ENCODE data around the gene TMOD1.
A peak's percentile ranks its signal among the peaks of the same experiment; 100 is the strongest.

Gene TMOD1

GRCh38 chr9:97632985-97633858 lies 131.8 kb downstream of the TMOD1 start, which contains the start of the genes NCBP1 and TSTD2:
NCBP1 (plus strand) TSS chr9:97633821; CDS start chr9:97633882, 61 bp downstream.
TSTD2 (minus strand) TSS chr9:97633368; CDS start chr9:97627562, 5,806 bp downstream.
- ATAC-seq, result peak; percentile 97
- TF ChIP-seq ZFP3 (CRISPR knock-in tag; IDR thresholded peaks at IDR 0.05) (no peak; the same call in 1 of the 2 replicates), TOX (CRISPR knock-in tag; IDR thresholded peaks at IDR 0.05; ENCODE audit: borderline replicate concordance) (0 out of 2 replicates have a peak, but pooled peaks have one; percentile 5)
- TF ChIP-seq, protein P1, sequence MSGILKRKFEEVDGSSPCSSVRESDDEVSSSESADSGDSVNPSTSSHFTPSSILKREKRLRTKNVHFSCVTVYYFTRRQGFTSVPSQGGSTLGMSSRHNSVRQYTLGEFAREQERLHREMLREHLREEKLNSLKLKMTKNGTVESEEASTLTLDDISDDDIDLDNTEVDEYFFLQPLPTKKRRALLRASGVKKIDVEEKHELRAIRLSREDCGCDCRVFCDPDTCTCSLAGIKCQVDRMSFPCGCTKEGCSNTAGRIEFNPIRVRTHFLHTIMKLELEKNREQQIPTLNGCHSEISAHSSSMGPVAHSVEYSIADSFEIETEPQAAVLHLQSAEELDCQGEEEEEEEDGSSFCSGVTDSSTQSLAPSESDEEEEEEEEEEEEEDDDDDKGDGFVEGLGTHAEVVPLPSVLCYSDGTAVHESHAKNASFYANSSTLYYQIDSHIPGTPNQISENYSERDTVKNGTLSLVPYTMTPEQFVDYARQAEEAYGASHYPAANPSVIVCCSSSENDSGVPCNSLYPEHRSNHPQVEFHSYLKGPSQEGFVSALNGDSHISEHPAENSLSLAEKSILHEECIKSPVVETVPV (CRISPR knock-in tag; IDR thresholded peaks at IDR 0.05), result peak; percentile 5; the same call in 1 of the 2 replicates

- ATAC-seq, result peak; percentile 3
These were observed 132.5 kb downstream of the TMOD1 start for GRCh38 chr9:97633859-97634490.

GRCh38 chr9:97635026-97635425 lies 133.6 kb downstream of the TMOD1 start:
- TF ChIP-seq ISL1 (CRISPR knock-in tag; IDR thresholded peaks at IDR 0.05) (no peak), ZNF70 (CRISPR knock-in tag; IDR thresholded peaks at IDR 0.05) (no peak), ZNF565 (CRISPR knock-in tag; conservative IDR thresholded peaks at IDR 0.05; ENCODE audit: low read depth) (no peak), ZC3H10 (CRISPR knock-in tag; IDR thresholded peaks at IDR 0.05) (no peak), ZFP30 (CRISPR knock-in tag; IDR thresholded peaks at IDR 0.05) (no peak), TCF4 (CRISPR knock-in tag; IDR thresholded peaks at IDR 0.05; ENCODE audit: borderline replicate concordance) (no peak)
- no peak for ATAC-seq

More at GRCh38 chr9:97633859-97634490, 132.5 kb downstream of the TMOD1 start:
- TF ChIP-seq ESRRG (CRISPR knock-in tag; IDR thresholded peaks at IDR 0.05), result no peak
- TF ChIP-seq ISL1 (CRISPR knock-in tag; IDR thresholded peaks at IDR 0.05), result no peak
- TF ChIP-seq ZFP30 (CRISPR knock-in tag; IDR thresholded peaks at IDR 0.05), result no peak
- no peak for TF ChIP-seq CSDC2 (CRISPR knock-in tag; IDR thresholded peaks at IDR 0.05)
- TF ChIP-seq ARNTL (CRISPR knock-in tag; IDR thresholded peaks at IDR 0.05; ENCODE audit: borderline replicate concordance, low read depth), result no peak
- TF ChIP-seq RARB (CRISPR knock-in tag; IDR thresholded peaks at IDR 0.05), result no peak
- no peak for TF ChIP-seq ZC3H10 (CRISPR knock-in tag; IDR thresholded peaks at IDR 0.05)
- no peak for TF ChIP-seq ZFP3 (CRISPR knock-in tag; IDR thresholded peaks at IDR 0.05)
- no peak for TF ChIP-seq ZNF70 (CRISPR knock-in tag; IDR thresholded peaks at IDR 0.05)
- TF ChIP-seq, protein P2, sequence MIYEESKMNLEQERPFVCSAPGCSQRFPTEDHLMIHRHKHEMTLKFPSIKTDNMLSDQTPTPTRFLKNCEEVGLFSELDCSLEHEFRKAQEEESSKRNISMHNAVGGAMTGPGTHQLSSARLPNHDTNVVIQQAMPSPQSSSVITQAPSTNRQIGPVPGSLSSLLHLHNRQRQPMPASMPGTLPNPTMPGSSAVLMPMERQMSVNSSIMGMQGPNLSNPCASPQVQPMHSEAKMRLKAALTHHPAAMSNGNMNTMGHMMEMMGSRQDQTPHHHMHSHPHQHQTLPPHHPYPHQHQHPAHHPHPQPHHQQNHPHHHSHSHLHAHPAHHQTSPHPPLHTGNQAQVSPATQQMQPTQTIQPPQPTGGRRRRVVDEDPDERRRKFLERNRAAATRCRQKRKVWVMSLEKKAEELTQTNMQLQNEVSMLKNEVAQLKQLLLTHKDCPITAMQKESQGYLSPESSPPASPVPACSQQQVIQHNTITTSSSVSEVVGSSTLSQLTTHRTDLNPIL (CRISPR knock-in tag; IDR thresholded peaks at IDR 0.05; ENCODE audit: low read depth), result no peak
- TF ChIP-seq, protein P3, sequence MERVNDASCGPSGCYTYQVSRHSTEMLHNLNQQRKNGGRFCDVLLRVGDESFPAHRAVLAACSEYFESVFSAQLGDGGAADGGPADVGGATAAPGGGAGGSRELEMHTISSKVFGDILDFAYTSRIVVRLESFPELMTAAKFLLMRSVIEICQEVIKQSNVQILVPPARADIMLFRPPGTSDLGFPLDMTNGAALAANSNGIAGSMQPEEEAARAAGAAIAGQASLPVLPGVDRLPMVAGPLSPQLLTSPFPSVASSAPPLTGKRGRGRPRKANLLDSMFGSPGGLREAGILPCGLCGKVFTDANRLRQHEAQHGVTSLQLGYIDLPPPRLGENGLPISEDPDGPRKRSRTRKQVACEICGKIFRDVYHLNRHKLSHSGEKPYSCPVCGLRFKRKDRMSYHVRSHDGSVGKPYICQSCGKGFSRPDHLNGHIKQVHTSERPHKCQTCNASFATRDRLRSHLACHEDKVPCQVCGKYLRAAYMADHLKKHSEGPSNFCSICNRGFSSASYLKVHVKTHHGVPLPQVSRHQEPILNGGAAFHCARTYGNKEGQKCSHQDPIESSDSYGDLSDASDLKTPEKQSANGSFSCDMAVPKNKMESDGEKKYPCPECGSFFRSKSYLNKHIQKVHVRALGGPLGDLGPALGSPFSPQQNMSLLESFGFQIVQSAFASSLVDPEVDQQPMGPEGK (CRISPR knock-in tag; IDR thresholded peaks at IDR 0.05; ENCODE audit: borderline replicate concordance), result no peak
- TF ChIP-seq, protein P1 (CRISPR knock-in tag; IDR thresholded peaks at IDR 0.05), result no peak
- TF ChIP-seq ZNF8 (CRISPR knock-in tag; IDR thresholded peaks at IDR 0.05), result no peak
- no peak for TF ChIP-seq TCF4 (CRISPR knock-in tag; IDR thresholded peaks at IDR 0.05; ENCODE audit: borderline replicate concordance)
- TF ChIP-seq, protein P4, sequence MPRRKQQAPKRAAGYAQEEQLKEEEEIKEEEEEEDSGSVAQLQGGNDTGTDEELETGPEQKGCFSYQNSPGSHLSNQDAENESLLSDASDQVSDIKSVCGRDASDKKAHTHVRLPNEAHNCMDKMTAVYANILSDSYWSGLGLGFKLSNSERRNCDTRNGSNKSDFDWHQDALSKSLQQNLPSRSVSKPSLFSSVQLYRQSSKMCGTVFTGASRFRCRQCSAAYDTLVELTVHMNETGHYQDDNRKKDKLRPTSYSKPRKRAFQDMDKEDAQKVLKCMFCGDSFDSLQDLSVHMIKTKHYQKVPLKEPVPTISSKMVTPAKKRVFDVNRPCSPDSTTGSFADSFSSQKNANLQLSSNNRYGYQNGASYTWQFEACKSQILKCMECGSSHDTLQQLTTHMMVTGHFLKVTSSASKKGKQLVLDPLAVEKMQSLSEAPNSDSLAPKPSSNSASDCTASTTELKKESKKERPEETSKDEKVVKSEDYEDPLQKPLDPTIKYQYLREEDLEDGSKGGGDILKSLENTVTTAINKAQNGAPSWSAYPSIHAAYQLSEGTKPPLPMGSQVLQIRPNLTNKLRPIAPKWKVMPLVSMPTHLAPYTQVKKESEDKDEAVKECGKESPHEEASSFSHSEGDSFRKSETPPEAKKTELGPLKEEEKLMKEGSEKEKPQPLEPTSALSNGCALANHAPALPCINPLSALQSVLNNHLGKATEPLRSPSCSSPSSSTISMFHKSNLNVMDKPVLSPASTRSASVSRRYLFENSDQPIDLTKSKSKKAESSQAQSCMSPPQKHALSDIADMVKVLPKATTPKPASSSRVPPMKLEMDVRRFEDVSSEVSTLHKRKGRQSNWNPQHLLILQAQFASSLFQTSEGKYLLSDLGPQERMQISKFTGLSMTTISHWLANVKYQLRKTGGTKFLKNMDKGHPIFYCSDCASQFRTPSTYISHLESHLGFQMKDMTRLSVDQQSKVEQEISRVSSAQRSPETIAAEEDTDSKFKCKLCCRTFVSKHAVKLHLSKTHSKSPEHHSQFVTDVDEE (CRISPR knock-in tag; IDR thresholded peaks at IDR 0.05), result no peak
- no peak for TF ChIP-seq PPARA (CRISPR knock-in tag; IDR thresholded peaks at IDR 0.05; ENCODE audit: borderline replicate concordance)
- no peak for TF ChIP-seq BACH2 (CRISPR knock-in tag; IDR thresholded peaks at IDR 0.05; ENCODE audit: borderline replicate concordance)
- TF ChIP-seq GLIS3 (CRISPR knock-in tag; IDR thresholded peaks at IDR 0.05), result no peak
- TF ChIP-seq SNAI2 (CRISPR knock-in tag; IDR thresholded peaks at IDR 0.05), result no peak
- no peak for TF ChIP-seq TOX (CRISPR knock-in tag; IDR thresholded peaks at IDR 0.05; ENCODE audit: borderline replicate concordance)

Data from SK-N-SH treated with all-trans-retinoic acid at 6 μM for 48 hours (cell line).